ENCODE results near the gene PNMA3. TPM values are rescaled to one million over a fixed set of nuclear protein-coding genes. Genes with fewer than 3 reads are reported as not detected.
A peak's percentile ranks its signal among the peaks of the same experiment; 100 is the strongest.
"Not testable (repeated sequence)": the region's sequence is repeated elsewhere in the genome, so short reads cannot be mapped to it uniquely, and the experiment has no call there.

Gene PNMA3
- total RNA-seq, 1 donor from 2014 or later = 32.8 TPM

DNA sequence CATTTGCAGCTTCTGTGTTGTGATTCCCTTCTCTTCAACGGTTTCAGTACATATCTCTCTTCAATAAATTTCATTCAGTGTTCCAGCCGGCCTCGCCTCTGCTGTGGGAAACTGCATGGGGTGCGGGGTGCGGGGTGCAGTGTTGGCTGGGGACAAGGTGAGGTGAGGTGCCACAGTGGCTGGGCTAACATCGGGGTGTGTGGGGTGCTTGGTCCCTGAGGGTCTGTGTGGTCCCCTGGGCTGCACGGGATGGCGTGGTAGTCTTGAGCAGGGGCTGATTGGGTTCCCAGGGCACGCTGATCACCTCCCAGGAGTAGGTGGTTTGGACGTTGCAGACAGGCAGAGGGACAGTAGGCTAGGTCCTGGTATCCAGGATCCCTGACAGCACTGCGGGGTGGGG, 18.7 kb downstream of the PNMA3 start:
- no peaks in the 10 kb centered on the region for H3K4me1 Mint-ChIP-seq (ENCODE audit: low read depth)
- no peaks in the 10 kb centered on the region for H3K27me3 Mint-ChIP-seq
- no peak for DNase-seq (ENCODE audit: low spot score, unreplicated experiment)
- no peaks in the 10 kb centered on the region for H3K36me3 Mint-ChIP-seq (ENCODE audit: insufficient read depth)
- TF ChIP-seq, protein P1, sequence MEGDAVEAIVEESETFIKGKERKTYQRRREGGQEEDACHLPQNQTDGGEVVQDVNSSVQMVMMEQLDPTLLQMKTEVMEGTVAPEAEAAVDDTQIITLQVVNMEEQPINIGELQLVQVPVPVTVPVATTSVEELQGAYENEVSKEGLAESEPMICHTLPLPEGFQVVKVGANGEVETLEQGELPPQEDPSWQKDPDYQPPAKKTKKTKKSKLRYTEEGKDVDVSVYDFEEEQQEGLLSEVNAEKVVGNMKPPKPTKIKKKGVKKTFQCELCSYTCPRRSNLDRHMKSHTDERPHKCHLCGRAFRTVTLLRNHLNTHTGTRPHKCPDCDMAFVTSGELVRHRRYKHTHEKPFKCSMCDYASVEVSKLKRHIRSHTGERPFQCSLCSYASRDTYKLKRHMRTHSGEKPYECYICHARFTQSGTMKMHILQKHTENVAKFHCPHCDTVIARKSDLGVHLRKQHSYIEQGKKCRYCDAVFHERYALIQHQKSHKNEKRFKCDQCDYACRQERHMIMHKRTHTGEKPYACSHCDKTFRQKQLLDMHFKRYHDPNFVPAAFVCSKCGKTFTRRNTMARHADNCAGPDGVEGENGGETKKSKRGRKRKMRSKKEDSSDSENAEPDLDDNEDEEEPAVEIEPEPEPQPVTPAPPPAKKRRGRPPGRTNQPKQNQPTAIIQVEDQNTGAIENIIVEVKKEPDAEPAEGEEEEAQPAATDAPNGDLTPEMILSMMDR (IDR thresholded peaks at IDR 0.05; ENCODE audit: unreplicated experiment) = no peak
- H3K9me3 Mint-ChIP-seq (ENCODE audit: low read depth) = no peaks in the 10 kb centered on the region
- no peak overlapping the region for H3K4me3 Mint-ChIP-seq (ENCODE audit: low read depth)
- H3K27ac Mint-ChIP-seq = peak overlapping the region; percentile 38

- Mint-ChIP-seq H3K4me3 (ENCODE audit: low read depth) (no peak overlapping the region), H3K27ac (no peak overlapping the region), H3K27me3 (no peaks in the 10 kb centered on the region), H3K36me3 (ENCODE audit: insufficient read depth) (no peaks in the 10 kb centered on the region), H3K4me1 (ENCODE audit: low read depth) (no peaks in the 10 kb centered on the region), H3K9me3 (ENCODE audit: low read depth) (no peaks in the 10 kb centered on the region)
- DNase-seq (ENCODE audit: low spot score, unreplicated experiment) = no peak
- TF ChIP-seq, protein P1 (IDR thresholded peaks at IDR 0.05; ENCODE audit: unreplicated experiment) = no peak
Measured at GRCh38 chrX:153075366-153075765, 19.1 kb downstream of the PNMA3 start.

- not testable (repeated sequence) for H3K9me3 Mint-ChIP-seq (ENCODE audit: low read depth); H3K27ac Mint-ChIP-seq; H3K27me3 Mint-ChIP-seq; DNase-seq (ENCODE audit: low spot score, unreplicated experiment); H3K36me3 Mint-ChIP-seq (ENCODE audit: insufficient read depth); H3K4me3 Mint-ChIP-seq (ENCODE audit: low read depth); H3K4me1 Mint-ChIP-seq (ENCODE audit: low read depth)
Measured at GRCh38 chrX:153077437-153078135, 21.3 kb downstream of the PNMA3 start.

GRCh38 chrX:153083238-153083923, 27.1 kb downstream of the PNMA3 start:
- not testable (repeated sequence) for H3K36me3 Mint-ChIP-seq (ENCODE audit: insufficient read depth); H3K4me1 Mint-ChIP-seq (ENCODE audit: low read depth); H3K9me3 Mint-ChIP-seq (ENCODE audit: low read depth)

DNA sequence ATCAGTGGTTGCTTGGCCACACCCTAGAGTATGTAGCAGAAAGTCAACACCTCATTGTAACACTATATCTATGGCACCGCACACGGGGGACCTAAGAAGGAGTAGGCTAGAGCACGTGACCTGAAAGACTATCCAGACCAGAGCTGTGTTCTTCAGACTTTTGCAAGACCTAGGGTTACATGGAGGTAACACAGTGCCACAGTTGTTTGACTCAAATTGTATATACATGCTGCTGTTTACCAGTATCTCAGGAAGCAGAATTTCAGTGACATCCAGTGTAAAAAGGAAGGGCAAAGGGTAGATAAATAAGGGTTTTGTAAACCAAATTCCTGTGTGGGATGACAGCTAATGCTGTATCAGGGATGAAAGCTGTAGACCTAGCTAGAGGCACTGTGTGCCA, 46.1 kb downstream of the PNMA3 start:
- H3K27me3 Mint-ChIP-seq = no peaks in the 10 kb centered on the region
- H3K36me3 Mint-ChIP-seq (ENCODE audit: insufficient read depth) = no peaks in the 10 kb centered on the region
- TF ChIP-seq, protein P1 (IDR thresholded peaks at IDR 0.05; ENCODE audit: unreplicated experiment) = no peak
- H3K4me3 Mint-ChIP-seq (ENCODE audit: low read depth) = no peak overlapping the region
- no peaks in the 10 kb centered on the region for H3K4me1 Mint-ChIP-seq (ENCODE audit: low read depth)
- no peak overlapping the region for H3K27ac Mint-ChIP-seq
- DNase-seq (ENCODE audit: low spot score, unreplicated experiment) = no peak
- peaks cover 39% of the 10 kb centered on the region for H3K9me3 Mint-ChIP-seq (ENCODE audit: low read depth)

More at GRCh38 chrX:153083238-153083923, 27.1 kb downstream of the PNMA3 start:
- not testable (repeated sequence) for H3K27ac Mint-ChIP-seq; DNase-seq (ENCODE audit: low spot score, unreplicated experiment); H3K4me3 Mint-ChIP-seq (ENCODE audit: low read depth); H3K27me3 Mint-ChIP-seq

DNA sequence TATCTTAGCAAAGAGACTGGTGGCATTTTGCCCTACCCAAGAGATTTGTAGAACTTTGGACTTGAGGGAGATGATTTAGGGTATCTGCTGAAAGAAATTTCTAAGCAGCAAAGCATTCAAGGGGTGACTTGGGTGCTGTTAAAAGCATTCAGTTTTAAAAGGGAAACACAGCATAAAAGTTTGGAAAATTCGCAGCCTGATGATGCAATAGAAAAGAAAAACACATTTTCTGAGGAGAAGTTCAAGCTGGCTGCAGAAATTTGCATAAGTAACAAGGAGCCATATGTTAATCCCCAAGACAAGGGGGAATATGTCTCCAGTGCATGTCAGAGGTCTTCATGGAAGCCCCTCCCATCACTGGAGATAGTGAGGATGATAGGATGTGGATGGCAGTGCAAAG, 48.7 kb downstream of the PNMA3 start:
- not testable (repeated sequence) for H3K36me3 Mint-ChIP-seq (ENCODE audit: insufficient read depth); H3K4me3 Mint-ChIP-seq (ENCODE audit: low read depth); H3K27ac Mint-ChIP-seq; H3K27me3 Mint-ChIP-seq; DNase-seq (ENCODE audit: low spot score, unreplicated experiment); H3K4me1 Mint-ChIP-seq (ENCODE audit: low read depth)
- peaks cover 39% of the 10 kb centered on the region for H3K9me3 Mint-ChIP-seq (ENCODE audit: low read depth)

- not testable (repeated sequence) for H3K27ac Mint-ChIP-seq; H3K4me1 Mint-ChIP-seq (ENCODE audit: low read depth); H3K27me3 Mint-ChIP-seq; DNase-seq (ENCODE audit: low spot score, unreplicated experiment); H3K4me3 Mint-ChIP-seq (ENCODE audit: low read depth); H3K36me3 Mint-ChIP-seq (ENCODE audit: insufficient read depth)
- H3K9me3 Mint-ChIP-seq (ENCODE audit: low read depth) = peaks cover 28% of the 10 kb centered on the region
Measured at GRCh38 chrX:153106092-153106801, 50.0 kb downstream of the PNMA3 start.

Measured in progenitor cell of endocrine pancreas (in vitro differentiated cells).